Naive thymus-derived CD8-positive, alpha-beta T cell (primary cell): Measurements from ENCODE around the gene C9orf72. TPM values are rescaled to one million over a fixed set of nuclear protein-coding genes. Genes with fewer than 3 reads are reported as not detected.
A peak's percentile ranks its signal among the peaks of the same experiment; 100 is the strongest.
"Not testable (repeated sequence)": the region's sequence is repeated elsewhere in the genome, so short reads cannot be mapped to it uniquely, and the experiment has no call there.

Experiments
- ATAC-seq, 2 donors: fragments of 150-1000 bp; cut with Tn5 transposase in 1 of 2; sonication (Bioruptor Pico), chemical (Tn5 transposase) in 1 of 2; 1 replicate in 1 of 2; 2 replicates in 1 of 2; pipeline ENCODE4 v1.10.0; 2021; ENCODE audit warnings: mild to moderate bottlenecking in 2 of 2, moderate library complexity in 2 of 2
- POLR2A ChIA-PET: fragments of 350-600 bp; sonication (Branson Sonifier 250); formaldehyde crosslinking; loops from one replicate; lab custom pipeline; 2021; ENCODE audit warnings: antibody characterized with exemption; lab: Charles Lee
- DNase-seq, 10 donors: peaks; one replicate each; pipeline versions ENCODE4 v3.0.0 to v3.0.0-alpha.2; 2020 to 2022
- H3K27ac Mint-ChIP-seq, 10 donors: one replicate each; pipeline ENCODE4 v1.8.0; 2020 to 2022; ENCODE audit warnings: mild to moderate bottlenecking in 10 of 10, mixed read lengths in 10 of 10, moderate library complexity in 4 of 10, inconsistent platforms in 1 of 10
- H3K27me3 Mint-ChIP-seq, 5 donors: one replicate each; pipeline ENCODE4 v1.8.0; 2021 to 2022; ENCODE audit warnings: mixed read lengths in 5 of 5
- H3K36me3 Mint-ChIP-seq, 3 donors: one replicate each; pipeline ENCODE4 v1.8.0; 2020 to 2022; ENCODE audit warnings: mixed read lengths in 3 of 3, mild to moderate bottlenecking in 2 of 3, inconsistent platforms in 1 of 3
- H3K4me1 Mint-ChIP-seq, 4 donors: one replicate each; pipeline ENCODE4 v1.8.0; 2021 to 2022; ENCODE audit warnings: mixed read lengths in 4 of 4
- H3K4me3 Mint-ChIP-seq, 10 donors: one replicate each; pipeline ENCODE4 v1.8.0; 2020 to 2022; ENCODE audit warnings: mild to moderate bottlenecking in 10 of 10, mixed read lengths in 10 of 10, moderate library complexity in 6 of 10, inconsistent platforms in 1 of 10
- H3K9me3 Mint-ChIP-seq, 9 donors: one replicate each; pipeline ENCODE4 v1.8.0; 2020 to 2022; ENCODE audit warnings: mixed read lengths in 9 of 9, mild to moderate bottlenecking in 3 of 9, inconsistent platforms in 1 of 9, moderate library complexity in 1 of 9
- polyA plus RNA-seq, 3 donors: library from polyadenylated mRNA; unstranded; fragments of 300-500 nt; fragmentation: Illumina TruSeq; gene quantifications; one replicate each; pipeline ENCODE4 v1.2.3, GENCODE V29; 2021
- total RNA-seq, 8 experiments: library from RNA in 2 of 8; stranded (reverse) in 2 of 8; gene quantifications; one replicate each; pipeline ENCODE4 v1.2.3 and lab custom pipeline; 2021 to 2026

Gene C9orf72
- total RNA-seq (10 to 100 TPM; 29.9 to 30.6 TPM), polyA plus RNA-seq (1 to 10 TPM; 5.2 to 9.7 (median 6.4) TPM), total RNA-seq (lab: John Stamatoyannopoulos, UW) (12.8 to 65.4 (median 27.9) reads per million in 6 experiments)

- Mint-ChIP-seq H3K27ac (peak within 1 kb of the TSS; percentile 97 to 100 (median 100)), H3K27me3 (no peaks in the 10 kb centered on the region), H3K36me3 (peaks cover 0 to 2% (median under 1%) of the 10 kb centered on the region in 3 donors), H3K4me1 (peaks cover 20 to 39% (median 28%) of the 10 kb centered on the region in 4 donors), H3K9me3 (peaks cover 0 to 4% (median 2%) of the 10 kb centered on the region in 9 donors), H3K4me3 (peak within 1 kb of the TSS; percentile 90 to 100 (median 98))
- POLR2A ChIA-PET: interaction anchor here (1.4 kb wide), 1 partner anchor 13 kb away, joined by 4 read pairs; no protein-coding TSS in a partner anchor
- DNase-seq (peak; percentile 70 to 98 (median 88)), ATAC-seq (peak; percentile 71 to 73)
Observed at GRCh38 chr9:27572918-27573633, at the start of gene C9orf72. C9orf72 (minus strand) TSS chr9:27573481; CDS start chr9:27567120, 6,361 bp downstream.

- H3K36me3 Mint-ChIP-seq: no peaks in the 10 kb centered on the region
- POLR2A ChIA-PET: no interaction called here
- H3K4me3 Mint-ChIP-seq: no peak overlapping the region
- H3K27ac Mint-ChIP-seq: no peak overlapping the region
- ATAC-seq (no peak), DNase-seq (no peak)
- peaks cover 0 to 2% (median 0%) of the 10 kb centered on the region in 5 donors for H3K27me3 Mint-ChIP-seq
- H3K4me1 Mint-ChIP-seq: no peaks in the 10 kb centered on the region
- H3K9me3 Mint-ChIP-seq: no peaks in the 10 kb centered on the region
Observed at GRCh38 chr9:27622693-27623340, 49.5 kb upstream of the C9orf72 start.

GRCh38 chr9:27619743-27620142 is 46.5 kb upstream of the C9orf72 start:
- no peak overlapping the region for H3K4me3 Mint-ChIP-seq
- H3K27ac Mint-ChIP-seq: no peak overlapping the region
- H3K4me1 Mint-ChIP-seq: no peaks in the 10 kb centered on the region
- no peak for ATAC-seq
- no peak for DNase-seq
- peaks cover 4 to 9% (median 6%) of the 10 kb centered on the region in 5 donors for H3K27me3 Mint-ChIP-seq
- no peaks in the 10 kb centered on the region for H3K36me3 Mint-ChIP-seq
- no peaks in the 10 kb centered on the region for H3K9me3 Mint-ChIP-seq
- POLR2A ChIA-PET: no interaction called here

- H3K9me3 Mint-ChIP-seq: no peaks in the 10 kb centered on the region
- POLR2A ChIA-PET: no interaction called here
- H3K27ac Mint-ChIP-seq: no peak overlapping the region
- DNase-seq (no peak), ATAC-seq (no peak)
- H3K27me3 Mint-ChIP-seq: peaks cover 6 to 19% (median 14%) of the 10 kb centered on the region in 5 donors
- H3K36me3 Mint-ChIP-seq: no peaks in the 10 kb centered on the region
- no peaks in the 10 kb centered on the region for H3K4me1 Mint-ChIP-seq
- H3K4me3 Mint-ChIP-seq: no peak overlapping the region
Observed at GRCh38 chr9:27618066-27618465, 44.8 kb upstream of the C9orf72 start.

- Mint-ChIP-seq H3K27me3 (peaks cover 6 to 31% (median 19%) of the 10 kb centered on the region in 5 donors), H3K36me3 (no peaks in the 10 kb centered on the region), H3K4me1 (peaks cover 0 to 1% (median 0%) of the 10 kb centered on the region in 4 donors), H3K27ac (no peak overlapping the region), H3K4me3 (no peak overlapping the region), H3K9me3 (peaks cover 0 to 3% (median 0%) of the 10 kb centered on the region in 9 donors)
- no peak for DNase-seq
- POLR2A ChIA-PET: no interaction called here
- ATAC-seq: no peak
Observed at GRCh38 chr9:27614551-27614950, 41.3 kb upstream of the C9orf72 start.

GRCh38 chr9:27612036-27612435 is 38.8 kb upstream of the C9orf72 start:
- POLR2A ChIA-PET: not testable (repeated sequence)

GRCh38 chr9:27610622-27611021 is 37.3 kb upstream of the C9orf72 start:
- peaks cover 4 to 30% (median 16%) of the 10 kb centered on the region in 5 donors for H3K27me3 Mint-ChIP-seq
- H3K4me3 Mint-ChIP-seq: no peak overlapping the region
- peaks cover 0 to 1% (median 0%) of the 10 kb centered on the region in 4 donors for H3K4me1 Mint-ChIP-seq
- H3K9me3 Mint-ChIP-seq: peaks cover 0 to 3% (median 0%) of the 10 kb centered on the region in 9 donors
- ATAC-seq: no peak
- POLR2A ChIA-PET: no interaction called here
- no peak for DNase-seq
- H3K27ac Mint-ChIP-seq: no peak overlapping the region
- no peaks in the 10 kb centered on the region for H3K36me3 Mint-ChIP-seq

More at GRCh38 chr9:27612036-27612435, 38.8 kb upstream of the C9orf72 start:
- H3K4me3 Mint-ChIP-seq, H3K9me3 Mint-ChIP-seq, H3K36me3 Mint-ChIP-seq, H3K27ac Mint-ChIP-seq, DNase-seq, ATAC-seq, H3K4me1 Mint-ChIP-seq: not testable (repeated sequence)
- peaks cover 5 to 31% (median 18%) of the 10 kb centered on the region in 5 donors for H3K27me3 Mint-ChIP-seq

- Mint-ChIP-seq H3K27ac (no peak overlapping the region), H3K27me3 (peaks cover 0 to 3% (median 0%) of the 10 kb centered on the region in 5 donors), H3K4me3 (no peak overlapping the region), H3K36me3 (no peaks in the 10 kb centered on the region), H3K4me1 (peaks cover 0 to 5% (median 0%) of the 10 kb centered on the region in 4 donors), H3K9me3 (no peaks in the 10 kb centered on the region)
- DNase-seq (no peak), ATAC-seq (no peak)
- POLR2A ChIA-PET: no interaction called here
Observed at GRCh38 chr9:27602954-27603353, 29.7 kb upstream of the C9orf72 start.

- DNase-seq (no peak), ATAC-seq (no peak)
- Mint-ChIP-seq H3K4me1 (peaks cover 0 to 5% (median 0%) of the 10 kb centered on the region in 4 donors), H3K27me3 (peaks cover 0 to 3% (median 0%) of the 10 kb centered on the region in 5 donors), H3K36me3 (no peaks in the 10 kb centered on the region), H3K27ac (no peak overlapping the region), H3K4me3 (no peak overlapping the region), H3K9me3 (no peaks in the 10 kb centered on the region)
- POLR2A ChIA-PET: no interaction called here
Observed at GRCh38 chr9:27602142-27602861, 29.0 kb upstream of the C9orf72 start.

- H3K4me1 Mint-ChIP-seq: peaks cover 0 to 5% (median 0%) of the 10 kb centered on the region in 4 donors
- H3K4me3 Mint-ChIP-seq: no peak overlapping the region
- peaks cover 0 to 3% (median 0%) of the 10 kb centered on the region in 5 donors for H3K27me3 Mint-ChIP-seq
- POLR2A ChIA-PET: no interaction called here
- DNase-seq: no peak
- no peak overlapping the region for H3K27ac Mint-ChIP-seq
- no peaks in the 10 kb centered on the region for H3K36me3 Mint-ChIP-seq
- no peaks in the 10 kb centered on the region for H3K9me3 Mint-ChIP-seq
- ATAC-seq: no peak
Observed at GRCh38 chr9:27601396-27601795, 28.1 kb upstream of the C9orf72 start.

GRCh38 chr9:27600256-27600655 is 27.0 kb upstream of the C9orf72 start:
- H3K27me3 Mint-ChIP-seq: peaks cover 0 to 3% (median 0%) of the 10 kb centered on the region in 5 donors
- ATAC-seq (no peak), DNase-seq (no peak)
- H3K27ac Mint-ChIP-seq: peak overlapping the region in 4 of 10 donors; percentile 28 to 73 (median 31)
- POLR2A ChIA-PET: no interaction called here
- H3K9me3 Mint-ChIP-seq: no peaks in the 10 kb centered on the region
- H3K36me3 Mint-ChIP-seq: no peaks in the 10 kb centered on the region
- no peak overlapping the region for H3K4me3 Mint-ChIP-seq
- H3K4me1 Mint-ChIP-seq: peaks cover 0 to 5% (median 0%) of the 10 kb centered on the region in 4 donors

GRCh38 chr9:27599870-27600238 is 26.6 kb upstream of the C9orf72 start:
- H3K27ac Mint-ChIP-seq: peak overlapping the region in 4 of 10 donors; percentile 28 to 73 (median 31)
- POLR2A ChIA-PET: no interaction called here
- DNase-seq: no peak

More at GRCh38 chr9:27599870-27600238, 26.6 kb upstream of the C9orf72 start:
- Mint-ChIP-seq H3K4me3 (no peak overlapping the region), H3K9me3 (no peaks in the 10 kb centered on the region), H3K27me3 (peaks cover 0 to 3% (median 0%) of the 10 kb centered on the region in 5 donors), H3K36me3 (no peaks in the 10 kb centered on the region), H3K4me1 (peaks cover 0 to 5% (median 0%) of the 10 kb centered on the region in 4 donors)
- ATAC-seq: no peak
